ENCODE data around the gene FHAD1. TPM values are rescaled to one million over a fixed set of nuclear protein-coding genes. Genes with fewer than 3 reads are reported as not detected.

The FHAD1 gene
- total RNA-seq, 1 experiment from 2014 or later, result 2.0 TPM

DNA sequence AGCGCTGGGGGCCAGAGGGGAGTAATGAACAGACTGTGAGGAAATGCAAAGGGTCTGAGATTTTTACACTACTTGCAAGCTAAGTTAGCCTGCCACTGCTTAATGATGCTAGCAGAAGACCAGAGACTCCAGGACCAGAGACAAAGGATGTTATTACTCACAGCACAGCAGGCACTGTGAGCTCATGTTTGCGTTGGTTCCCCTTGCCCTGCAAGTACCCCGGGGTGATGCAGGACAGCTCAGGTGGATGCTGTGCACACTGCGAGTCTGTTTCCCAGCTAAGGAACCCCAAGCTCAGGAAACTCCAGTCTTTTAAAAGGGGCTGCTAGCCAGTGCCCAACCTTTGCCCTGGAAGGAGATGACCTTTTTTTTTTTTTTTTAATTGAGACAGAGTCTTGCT is 1.2 kb downstream of the FHAD1 start:
- Histone ChIP-seq H3K36me3 (ENCODE audit: insufficient read depth, low read length, poor library complexity, severe bottlenecking) (no peaks in the 10 kb centered on the region), H3K27ac (ENCODE audit: low read depth, low read length, poor library complexity, severe bottlenecking) (no peak overlapping the region), H3K4me3 (ENCODE audit: low read depth, low read length, poor library complexity, severe bottlenecking) (no peak overlapping the region), H3K4me1 (ENCODE audit: insufficient read depth, low read length, poor library complexity, severe bottlenecking) (no peaks in the 10 kb centered on the region), H3K27me3 (replicated peaks; ENCODE audit: insufficient read depth, low read depth, low read length, poor library complexity) (peaks cover 10% of the 10 kb centered on the region), H3K9me3 (ENCODE audit: low read depth, low read length, poor library complexity, severe bottlenecking) (no peaks in the 10 kb centered on the region)
- intact Hi-C loops (cut with micrococcal nuclease; ENCODE audit: unreplicated experiment), result no loop called here
- ChIA-PET POLR2A (ENCODE audit: low non-redundant PET) (no interaction called here), CTCF (no interaction called here)
- DNase-seq (ENCODE audit: low spot score), result no peak
- no TSS peak for BruUV-seq (replicated peaks)
- TF ChIP-seq CTCF (conservative IDR thresholded peaks at IDR 0.05; ENCODE audit: low read depth, low read length) (no peak), EZH2 (IDR thresholded peaks at IDR 0.05; ENCODE audit: borderline replicate concordance, low read depth, low read length, poor library complexity, severe bottlenecking) (no peak)

- BruUV-seq (replicated peaks), result no TSS peak
- TF ChIP-seq CTCF (conservative IDR thresholded peaks at IDR 0.05; ENCODE audit: low read depth, low read length) (no peak), EZH2 (IDR thresholded peaks at IDR 0.05; ENCODE audit: borderline replicate concordance, low read depth, low read length, poor library complexity, severe bottlenecking) (no peak)
- no peak overlapping the region for H3K4me3 ChIP-seq (ENCODE audit: low read depth, low read length, poor library complexity, severe bottlenecking)
- DNase-seq (ENCODE audit: low spot score), result no peak
- H3K27ac ChIP-seq (ENCODE audit: low read depth, low read length, poor library complexity, severe bottlenecking), result no peak overlapping the region
- CTCF ChIA-PET, result no interaction called here
- H3K27me3 ChIP-seq (replicated peaks; ENCODE audit: insufficient read depth, low read depth, low read length, poor library complexity), result peaks cover 10% of the 10 kb centered on the region
- H3K9me3 ChIP-seq (ENCODE audit: low read depth, low read length, poor library complexity, severe bottlenecking), result no peaks in the 10 kb centered on the region
- no peaks in the 10 kb centered on the region for H3K4me1 ChIP-seq (ENCODE audit: insufficient read depth, low read length, poor library complexity, severe bottlenecking)
- H3K36me3 ChIP-seq (ENCODE audit: insufficient read depth, low read length, poor library complexity, severe bottlenecking), result no peaks in the 10 kb centered on the region
- POLR2A ChIA-PET (ENCODE audit: low non-redundant PET), result no interaction called here
- intact Hi-C loops (cut with micrococcal nuclease; ENCODE audit: unreplicated experiment), result no loop called here
Measured at GRCh38 chr1:15249081-15249480, 2.1 kb downstream of the FHAD1 start.

- CTCF ChIA-PET, result no interaction called here
- intact Hi-C loops (cut with micrococcal nuclease; ENCODE audit: unreplicated experiment), result no loop called here
Measured at GRCh38 chr1:15251857-15252835, 5.1 kb downstream of the FHAD1 start.

More at GRCh38 chr1:15251857-15252835, 5.1 kb downstream of the FHAD1 start:
- peaks cover 10% of the 10 kb centered on the region for H3K27me3 ChIP-seq (replicated peaks; ENCODE audit: insufficient read depth, low read depth, low read length, poor library complexity)
- DNase-seq (ENCODE audit: low spot score), result no peak
- no peak overlapping the region for H3K27ac ChIP-seq (ENCODE audit: low read depth, low read length, poor library complexity, severe bottlenecking)
- POLR2A ChIA-PET (ENCODE audit: low non-redundant PET), result no interaction called here
- BruUV-seq (replicated peaks), result no TSS peak
- TF ChIP-seq EZH2 (IDR thresholded peaks at IDR 0.05; ENCODE audit: borderline replicate concordance, low read depth, low read length, poor library complexity, severe bottlenecking) (no peak), CTCF (conservative IDR thresholded peaks at IDR 0.05; ENCODE audit: low read depth, low read length) (no peak)
- H3K4me1 ChIP-seq (ENCODE audit: insufficient read depth, low read length, poor library complexity, severe bottlenecking), result no peaks in the 10 kb centered on the region
- H3K36me3 ChIP-seq (ENCODE audit: insufficient read depth, low read length, poor library complexity, severe bottlenecking), result no peaks in the 10 kb centered on the region
- H3K9me3 ChIP-seq (ENCODE audit: low read depth, low read length, poor library complexity, severe bottlenecking), result no peaks in the 10 kb centered on the region
- H3K4me3 ChIP-seq (ENCODE audit: low read depth, low read length, poor library complexity, severe bottlenecking), result no peak overlapping the region
